Upper lobe of left lung (tissue), 4 donors: ENCODE measurements around the gene ITIH1.

Experiments used
- EP300 ChIP-seq, 4 donors: sonication (generic); formaldehyde crosslinking; IDR thresholded peaks; one replicate each; pipeline ENCODE4 v1.5.1; 2017; ENCODE audit warnings: antibody characterized with exemption in 4 of 4, control low read depth in 2 of 4
- POLR2A ChIP-seq, 4 donors: fragments of 450-650 bp; IDR thresholded peaks; one replicate each; pipeline ENCODE4 v1.5.1; 2016 to 2017; ENCODE audit warnings: antibody characterized with exemption in 4 of 4, mild to moderate bottlenecking in 2 of 4
- TF ChIP-seq, protein P1 (sequence below), 6 experiments: fragments of 450-650 bp in 4 of 6; fragments of 200-600 bp in 2 of 6; sonication (generic) in 2 of 6; IDR thresholded peaks; one replicate each; pipeline ENCODE4 v1.5.1; 2016 to 2019; ENCODE audit warnings: antibody characterized with exemption in 6 of 6

DNA sequence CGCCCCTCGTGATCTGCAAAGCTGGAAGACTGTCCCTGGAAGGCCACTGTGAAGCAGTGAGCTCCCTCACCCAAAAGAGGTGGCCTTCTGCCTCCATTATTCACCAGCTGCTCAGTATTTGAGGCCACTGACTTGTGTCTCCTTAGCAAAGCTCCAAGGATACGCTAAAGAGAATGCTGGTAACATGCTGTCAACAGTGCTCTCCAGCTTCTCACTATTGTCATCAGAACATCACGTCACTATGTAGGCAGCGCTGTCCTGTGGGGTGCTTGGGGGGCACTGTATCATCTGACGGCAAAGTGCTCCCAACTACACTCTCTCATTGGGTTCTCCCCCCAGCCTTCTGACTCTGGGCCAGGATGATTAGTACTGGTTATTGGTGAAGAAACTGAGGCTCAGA lies 38.8 kb downstream of the ITIH1 start:
- TF ChIP-seq, protein P1, sequence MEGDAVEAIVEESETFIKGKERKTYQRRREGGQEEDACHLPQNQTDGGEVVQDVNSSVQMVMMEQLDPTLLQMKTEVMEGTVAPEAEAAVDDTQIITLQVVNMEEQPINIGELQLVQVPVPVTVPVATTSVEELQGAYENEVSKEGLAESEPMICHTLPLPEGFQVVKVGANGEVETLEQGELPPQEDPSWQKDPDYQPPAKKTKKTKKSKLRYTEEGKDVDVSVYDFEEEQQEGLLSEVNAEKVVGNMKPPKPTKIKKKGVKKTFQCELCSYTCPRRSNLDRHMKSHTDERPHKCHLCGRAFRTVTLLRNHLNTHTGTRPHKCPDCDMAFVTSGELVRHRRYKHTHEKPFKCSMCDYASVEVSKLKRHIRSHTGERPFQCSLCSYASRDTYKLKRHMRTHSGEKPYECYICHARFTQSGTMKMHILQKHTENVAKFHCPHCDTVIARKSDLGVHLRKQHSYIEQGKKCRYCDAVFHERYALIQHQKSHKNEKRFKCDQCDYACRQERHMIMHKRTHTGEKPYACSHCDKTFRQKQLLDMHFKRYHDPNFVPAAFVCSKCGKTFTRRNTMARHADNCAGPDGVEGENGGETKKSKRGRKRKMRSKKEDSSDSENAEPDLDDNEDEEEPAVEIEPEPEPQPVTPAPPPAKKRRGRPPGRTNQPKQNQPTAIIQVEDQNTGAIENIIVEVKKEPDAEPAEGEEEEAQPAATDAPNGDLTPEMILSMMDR (IDR thresholded peaks at IDR 0.05): no peak
- no peak for TF ChIP-seq POLR2A (IDR thresholded peaks at IDR 0.05)
- no peak for TF ChIP-seq EP300 (IDR thresholded peaks at IDR 0.05)
